HG03469 (cell line): Measurements from ENCODE around the gene SRC.

Experiments used
- ATAC-seq: cut with Tn5 transposase; IDR thresholded peaks from one replicate; pipeline ENCODE4 v1.9.1; 2021; ENCODE audit warnings: mild to moderate bottlenecking, moderate library complexity, moderate number of reproducible peaks; ENCODE audit not compliant: unreplicated experiment

Gene SRC

GRCh38 chr20:37442547-37442946 lies 96.6 kb downstream of the SRC start:
- ATAC-seq = no peak

GRCh38 chr20:37442986-37443385 lies 97.0 kb downstream of the SRC start:
- no peak for ATAC-seq

GRCh38 chr20:37443596-37443995 lies 97.7 kb downstream of the SRC start:
- ATAC-seq = no peak

GRCh38 chr20:37445041-37445440 lies 99.1 kb downstream of the SRC start:
- no peak for ATAC-seq

GRCh38 chr20:37446286-37447032 lies 100.5 kb downstream of the SRC start:
- ATAC-seq = no peak

GRCh38 chr20:37447688-37448087 lies 101.7 kb downstream of the SRC start:
- no peak for ATAC-seq

- ATAC-seq = no peak
Measured at GRCh38 chr20:37449276-37449675, 103.3 kb downstream of the SRC start.

GRCh38 chr20:37450344-37450743 lies 104.4 kb downstream of the SRC start:
- ATAC-seq = no peak

GRCh38 chr20:37451616-37452015 lies 105.7 kb downstream of the SRC start:
- ATAC-seq = no peak

GRCh38 chr20:37452236-37452635 lies 106.3 kb downstream of the SRC start:
- ATAC-seq = no peak

GRCh38 chr20:37453288-37453687 lies 107.3 kb downstream of the SRC start:
- no peak for ATAC-seq

GRCh38 chr20:37453836-37454235 lies 107.9 kb downstream of the SRC start:
- no peak for ATAC-seq

GRCh38 chr20:37454636-37455385 lies 108.9 kb downstream of the SRC start:
- ATAC-seq = no peak
